Fibroblast of peridontal ligament (primary cell): ENCODE data around the gene RTN1.

ENCODE experiments used
- DNase-seq: peaks from one replicate; pipeline ENCODE4 v3.0.0-alpha.2; 2010; ENCODE audit errors: extremely low read depth

RTN1 gene

GRCh38 chr14:59630288-59630963, 240.2 kb downstream of the RTN1 start:
- DNase-seq = no peak

- no peak for DNase-seq
Observed at GRCh38 chr14:59629444-59630287, 240.9 kb downstream of the RTN1 start.

DNA sequence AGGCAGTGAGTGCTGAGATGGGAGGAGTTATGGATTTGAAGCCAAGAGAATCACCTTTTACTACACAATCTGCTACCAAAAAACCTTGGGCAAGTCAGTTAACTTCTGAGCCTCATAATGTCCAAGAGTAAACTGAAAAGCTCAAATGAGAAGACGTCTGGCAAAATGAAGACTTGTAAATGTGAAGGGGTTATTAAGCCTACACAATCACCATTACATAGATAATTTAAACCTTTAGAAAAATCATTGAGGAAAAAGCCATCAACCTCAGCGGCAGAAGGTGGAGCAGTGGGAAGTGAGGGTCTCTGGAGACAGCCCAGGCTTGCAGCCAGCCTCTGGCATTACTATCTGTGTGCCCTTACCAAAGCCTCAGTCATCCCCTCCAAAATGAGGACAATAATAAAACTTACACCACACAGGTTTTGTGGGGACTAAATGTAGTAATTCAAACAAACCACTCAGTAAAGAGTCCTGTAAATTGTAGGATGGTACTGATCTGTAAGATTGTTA, 243.5 kb downstream of the RTN1 start:
- no peak for DNase-seq

DNA sequence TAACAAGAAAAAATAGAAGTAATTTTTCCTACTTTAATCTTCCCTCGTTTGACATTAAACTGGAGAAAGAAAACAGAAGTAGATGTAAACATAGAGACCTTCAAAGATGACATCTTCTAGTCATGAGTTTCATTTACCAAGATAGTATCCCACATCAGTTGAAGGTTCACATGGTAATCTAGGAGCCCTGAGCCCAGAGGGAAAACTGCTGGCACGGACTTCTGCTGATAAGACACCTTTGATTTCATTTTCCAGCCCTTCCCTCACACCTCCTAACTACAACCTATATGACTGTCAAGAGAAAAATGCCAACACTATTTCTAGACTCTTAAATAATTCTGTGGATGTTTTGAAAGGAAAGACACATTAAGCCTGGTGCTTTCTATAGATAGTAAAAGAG, 247.9 kb downstream of the RTN1 start:
- no peak for DNase-seq

DNA sequence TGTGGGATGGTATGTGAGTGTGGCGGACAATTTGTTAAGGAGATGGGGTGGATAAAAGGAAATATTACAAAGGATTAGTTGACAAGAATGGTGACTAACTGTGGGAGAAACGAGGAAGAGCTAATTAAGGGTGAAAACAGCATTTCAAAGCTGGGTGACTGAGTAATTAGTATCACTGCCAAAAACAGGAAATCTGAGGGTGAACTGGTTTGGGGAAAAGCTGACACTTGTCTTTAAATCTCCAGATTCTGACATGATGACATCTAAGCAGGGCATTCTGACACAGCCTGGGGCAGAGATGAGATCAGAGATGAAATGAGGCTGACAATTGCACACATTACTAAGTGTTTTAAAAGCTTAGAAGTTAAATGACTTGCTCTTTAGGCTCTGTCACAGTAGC, 251.5 kb downstream of the RTN1 start:
- DNase-seq = no peak

- no peak for DNase-seq
Observed at GRCh38 chr14:59601056-59601455, 269.5 kb downstream of the RTN1 start.

DNA sequence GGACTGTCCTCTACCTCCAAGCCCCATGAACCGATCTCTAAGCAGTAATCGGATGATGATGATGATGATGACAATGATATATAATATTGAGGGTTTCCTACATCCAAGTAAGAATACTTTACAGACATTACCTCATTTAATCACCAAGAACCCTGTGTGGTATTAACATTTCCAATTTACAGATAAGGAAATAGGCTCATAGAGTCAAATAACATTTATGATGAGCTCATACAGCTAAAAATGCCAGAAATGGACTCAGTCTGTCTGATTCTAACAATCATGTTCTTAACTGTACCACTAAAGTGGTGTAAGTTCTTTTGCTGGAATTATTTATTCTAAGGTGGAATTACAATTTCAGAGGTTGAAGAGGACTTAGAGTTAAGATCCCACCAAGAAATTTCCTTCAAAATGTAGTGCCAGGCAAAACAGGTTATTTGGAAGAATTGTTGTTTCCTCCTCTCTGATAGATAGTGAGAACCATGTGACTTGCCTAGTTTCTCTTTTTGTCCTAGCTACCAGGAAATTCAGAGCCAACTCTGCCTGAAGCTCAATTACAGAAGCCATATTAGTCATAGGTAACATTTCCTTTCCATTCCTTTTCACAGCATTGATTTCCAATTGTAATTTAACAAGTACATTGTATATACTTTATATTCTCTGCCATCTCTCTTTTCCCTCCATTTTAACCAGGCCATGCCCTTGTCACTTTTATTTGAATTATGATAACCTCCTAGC, 270.2 kb downstream of the RTN1 start:
- DNase-seq = no peak

DNA sequence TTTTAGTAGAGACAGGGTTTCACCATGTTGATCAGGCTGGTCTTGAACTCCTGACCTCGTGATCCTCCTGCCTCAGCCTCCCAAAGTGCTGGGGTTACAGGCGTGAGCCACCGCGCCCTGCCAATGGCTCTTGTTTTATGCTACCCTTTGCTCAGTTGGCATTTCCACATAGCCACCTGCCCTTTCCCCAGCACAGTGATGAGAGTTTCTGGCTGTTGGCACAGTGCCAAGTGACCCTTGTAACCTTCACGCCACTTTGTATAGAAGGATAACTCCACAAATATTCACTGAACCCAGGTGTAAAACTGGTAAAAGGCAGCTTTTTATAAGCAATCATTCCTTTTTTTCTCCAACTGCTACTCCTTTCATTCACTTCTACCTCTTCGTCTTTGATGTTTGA, 275.5 kb downstream of the RTN1 start:
- DNase-seq = no peak

DNA sequence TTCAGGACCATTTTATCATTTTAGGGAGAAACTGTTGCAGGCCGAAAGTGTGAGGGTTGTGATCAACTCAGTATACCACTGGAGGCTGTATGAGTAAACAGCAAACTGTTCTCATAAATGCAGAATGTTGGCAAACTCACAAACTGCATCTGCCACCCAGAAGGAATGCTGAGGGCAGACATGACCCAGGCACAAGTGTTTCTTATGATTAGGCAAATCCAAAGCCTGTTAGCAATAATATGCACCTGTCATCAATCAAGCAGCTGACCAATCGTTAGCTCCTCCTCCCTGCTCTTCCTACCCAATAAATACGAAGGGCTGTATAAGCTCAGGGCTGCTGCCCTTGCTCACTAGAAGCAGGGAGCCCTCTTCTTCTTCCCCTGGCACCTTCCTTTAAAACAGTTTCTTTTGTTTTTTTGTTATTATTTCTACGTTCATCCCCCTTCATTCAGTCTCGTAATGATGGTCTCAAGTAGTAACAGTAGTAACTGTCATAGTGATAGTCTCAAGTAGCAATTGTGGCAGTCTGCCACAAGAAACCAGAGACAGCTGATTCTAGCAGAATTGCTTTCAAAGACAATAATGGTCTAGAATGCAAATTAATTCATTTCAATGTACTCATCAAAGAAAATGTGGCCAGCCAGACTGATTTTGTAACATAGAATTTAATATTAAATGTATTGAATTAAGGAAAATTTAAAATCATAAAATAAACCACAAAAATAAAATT, 278.8 kb downstream of the RTN1 start:
- no peak for DNase-seq

- DNase-seq = no peak
Observed at GRCh38 chr14:59588101-59588500, 282.5 kb downstream of the RTN1 start.

- peak; percentile 6 for DNase-seq
Observed at GRCh38 chr14:59585891-59586554, 284.6 kb downstream of the RTN1 start.

GRCh38 chr14:59583755-59584154, 286.8 kb downstream of the RTN1 start:
- peak; percentile 15 for DNase-seq

GRCh38 chr14:59582845-59583509, 287.6 kb downstream of the RTN1 start:
- no peak for DNase-seq

DNA sequence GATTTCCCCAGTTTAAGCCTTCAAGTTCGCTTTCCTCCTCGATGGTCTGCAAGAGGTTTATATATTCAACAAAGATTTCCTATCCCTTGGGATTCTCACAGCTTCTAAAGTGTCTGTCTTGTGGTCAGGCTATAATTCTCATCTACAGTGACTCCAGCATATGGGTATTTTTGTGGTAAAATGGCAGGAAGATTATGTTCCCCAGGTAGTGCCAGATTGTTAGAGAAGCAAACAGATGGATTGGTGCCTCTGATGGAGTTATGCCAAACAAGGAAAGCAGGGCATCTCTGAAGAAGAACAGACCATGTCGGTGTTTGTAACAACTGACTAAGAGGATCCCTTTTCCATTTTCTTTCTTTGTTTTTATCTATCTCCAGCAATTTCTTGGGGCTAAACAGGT, 288.4 kb downstream of the RTN1 start:
- peak; percentile 18 for DNase-seq

GRCh38 chr14:59580911-59581310, 289.7 kb downstream of the RTN1 start:
- no peak for DNase-seq

DNA sequence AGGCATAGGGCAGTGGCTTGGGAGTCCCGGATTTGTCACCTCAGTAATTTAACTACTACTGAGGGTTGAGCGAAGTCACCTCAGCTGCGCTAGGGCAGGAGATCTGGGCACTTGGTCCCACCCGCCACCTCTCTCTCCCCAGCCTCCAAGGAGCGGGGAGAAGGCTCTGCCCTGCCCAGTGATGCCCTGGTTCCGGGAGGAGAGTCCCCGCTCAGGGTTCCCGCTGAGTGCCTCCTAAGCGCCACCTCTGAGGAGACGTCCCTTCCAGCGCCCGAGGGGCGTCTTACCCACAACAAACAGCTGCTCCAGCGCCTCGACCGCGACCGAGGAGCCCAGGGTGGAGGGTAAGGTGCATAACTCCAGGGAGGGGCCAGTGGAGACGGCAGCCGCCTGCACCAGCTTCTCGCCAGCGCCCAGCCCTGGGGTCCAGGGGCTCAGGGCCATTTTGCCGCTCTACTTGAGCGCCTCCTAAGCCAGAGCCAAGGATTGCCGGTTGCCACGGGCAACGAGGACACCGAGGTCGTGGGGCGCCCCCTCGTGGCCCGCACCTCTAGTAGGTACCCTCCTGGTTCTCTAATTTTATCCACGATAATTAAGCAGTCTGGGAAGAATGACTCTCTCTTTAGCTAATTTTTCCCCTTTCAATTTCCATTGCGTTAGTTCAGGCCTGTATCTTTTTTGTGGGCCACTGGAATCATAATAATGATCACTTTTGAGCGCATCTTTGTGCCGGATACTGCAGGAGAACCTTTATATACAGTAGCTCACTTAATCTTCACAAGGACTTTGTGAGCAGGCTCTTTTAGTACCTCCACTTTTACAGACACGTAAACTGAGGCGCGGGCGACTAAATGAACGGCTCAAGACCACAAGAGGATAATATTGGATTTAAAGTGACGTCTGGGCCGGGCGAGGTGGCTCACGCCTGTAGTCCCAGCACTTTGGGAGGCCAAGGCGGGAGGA, 294.0 kb downstream of the RTN1 start, which contains the start of gene CCDC175:
CCDC175 (minus strand) TSS at position 481 of the 963 bp plus-strand sequence; CDS start at position 444, 37 bp downstream.
- peak; percentile 49 for DNase-seq

GRCh38 chr14:59570122-59570521, 300.5 kb downstream of the RTN1 start:
- no peak for DNase-seq

DNA sequence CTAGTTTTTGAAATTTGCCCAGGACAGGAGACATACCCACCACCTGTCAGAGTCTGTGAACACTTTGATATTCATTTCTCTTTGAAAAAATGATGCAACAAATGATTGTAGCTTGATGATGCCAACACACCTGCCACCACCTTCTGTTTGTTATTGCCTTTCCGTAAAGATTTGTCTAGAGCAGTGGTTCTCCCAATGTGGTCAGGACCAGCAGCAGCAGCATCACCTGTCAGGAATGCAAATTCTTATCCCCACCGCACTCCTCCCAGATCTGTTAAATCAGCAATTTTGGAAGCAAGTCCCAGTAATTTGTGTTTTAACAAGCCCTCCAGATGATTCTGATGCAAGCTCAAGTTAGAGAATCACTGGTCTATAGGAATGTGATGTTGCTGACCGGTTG, 303.9 kb downstream of the RTN1 start:
- no peak for DNase-seq

DNA sequence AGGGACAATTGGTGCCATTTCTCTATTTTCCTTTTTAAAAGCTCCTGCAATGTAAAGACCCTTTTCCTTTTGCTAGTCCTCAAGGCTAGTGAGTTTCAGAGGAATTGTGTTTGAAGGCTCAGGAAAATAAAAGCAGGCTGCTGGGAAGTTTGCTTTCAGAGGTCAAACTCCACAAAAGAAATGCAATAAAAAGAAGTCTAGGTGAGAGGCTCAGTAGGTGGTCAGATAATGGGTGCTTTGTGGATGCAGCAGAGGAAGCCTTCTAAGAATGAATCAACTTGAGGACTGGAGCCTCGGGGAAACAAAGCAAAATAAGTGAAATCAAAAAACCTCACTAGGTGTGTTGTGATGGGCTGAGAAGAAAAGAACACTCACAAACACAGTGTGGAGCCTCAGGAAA, 304.3 kb downstream of the RTN1 start:
- no peak for DNase-seq
